Spleen (tissue), 11 donors: ENCODE results near the gene NR1I2. TPM values are rescaled to one million over a fixed set of nuclear protein-coding genes. Genes with fewer than 3 reads are reported as not detected.

Experiments used
- DNase-seq: peaks from one replicate; pipeline ENCODE4 v3.0.0-alpha.2; 2020
- H3K27ac ChIP-seq, 8 donors: fragments of 200-600 bp; sonication (generic) in 7 of 8; 1 replicate in 4 of 8; 2 replicates in 4 of 8; pipeline versions ENCODE4 v1.5.0 to v1.8.0; 2016 to 2021; ENCODE audit warnings: inconsistent platforms in 4 of 8, mild to moderate bottlenecking in 4 of 8, moderate library complexity in 1 of 8
- H3K27me3 ChIP-seq, 7 donors: fragments of 200-600 bp; sonication (generic) in 6 of 7; replicated peaks in 1 of 7; 1 replicate in 4 of 7; 2 replicates in 3 of 7; pipeline versions ENCODE4 v1.5.0 to v1.8.0; 2016 to 2021; ENCODE audit warnings: inconsistent platforms in 3 of 7, mild to moderate bottlenecking in 1 of 7
- H3K36me3 ChIP-seq, 6 donors: fragments of 200-600 bp; sonication (generic) in 5 of 6; 1 replicate in 4 of 6; 2 replicates in 2 of 6; pipeline versions ENCODE4 v1.5.0 to v1.8.0; 2016 to 2021; ENCODE audit warnings: inconsistent platforms in 2 of 6
- H3K4me1 ChIP-seq, 6 donors: fragments of 200-600 bp; sonication (generic) in 5 of 6; 1 replicate in 3 of 6; 2 replicates in 3 of 6; pipeline versions ENCODE4 v1.5.0 to v1.8.0; 2016 to 2021; ENCODE audit warnings: inconsistent platforms in 3 of 6
- H3K4me3 ChIP-seq, 8 donors: fragments of 200-600 bp; sonication (generic) in 7 of 8; 1 replicate in 4 of 8; 2 replicates in 4 of 8; pipeline versions ENCODE4 v1.5.0 to v1.8.0; 2016 to 2021; ENCODE audit warnings: inconsistent platforms in 4 of 8, mild to moderate bottlenecking in 4 of 8, moderate library complexity in 2 of 8
- H3K9me3 ChIP-seq, 8 donors: fragments of 200-600 bp; sonication (generic) in 7 of 8; 1 replicate in 4 of 8; 2 replicates in 4 of 8; pipeline versions ENCODE4 v1.5.0 to v1.8.0; 2016 to 2021; ENCODE audit warnings: inconsistent platforms in 4 of 8
- POLR2A ChIP-seq, 3 donors: fragments of 450-650 bp; IDR thresholded peaks; one replicate each; pipeline ENCODE4 v1.5.1; 2017; ENCODE audit warnings: antibody characterized with exemption in 3 of 3, mild to moderate bottlenecking in 1 of 3
- POLR2AphosphoS5 ChIP-seq, 3 donors: sonication (generic); formaldehyde crosslinking; IDR thresholded peaks; one replicate each; pipeline ENCODE4 v1.5.1; 2017; ENCODE audit warnings: antibody characterized with exemption in 3 of 3
- WGBS, 5 donors: extraction: QIAGEN DNeasy Blood & Tissue Kit in 3 of 5; methylation state at CpG; one replicate each; pipeline versions ENCODE4 v1.1.5 to v1.1.7; 2013 to 2018; 5-methylcytosine and 5-hydroxymethylcytosine counted together
- intact Hi-C: fragments of 100-400 bp; cut with DNase I; formaldehyde crosslinking; loops from one replicate; pipeline ENCODE4 v1.15.0; 2023; ENCODE audit warnings: low total_unique reads
- polyA plus RNA-seq, 3 donors: library from polyadenylated mRNA; stranded (reverse); fragments of 200-250 nt; gene quantifications; one replicate each; pipeline ENCODE4 v1.2.1, GENCODE V29; 2013
- total RNA-seq, 7 donors: library from RNA; depleted of rRNA in 3 of 7; stranded (reverse); fragments of >200 nt in 3 of 7; fragmentation: NEBNext Ultra II Directional in 4 of 7; extraction: Animal tissue kit (Norgen Biotek cat#: 25700) in 4 of 7; gene quantifications; one replicate each; pipeline versions ENCODE4 v1.1.0 to v1.2.1, GENCODE V29; 2016 to 2021
- TF ChIP-seq, protein P1 (sequence below), 11 experiments: fragments of 200-600 bp in 7 of 11; fragments of 450-650 bp in 4 of 11; sonication (generic) in 4 of 11; IDR thresholded peaks in 8 of 11; conservative IDR thresholded peaks in 3 of 11; 1 replicate in 7 of 11; 2 replicates in 4 of 11; pipeline versions ENCODE4 v1.4.0 to v1.8.0; 2016 to 2021; ENCODE audit warnings: antibody characterized with exemption in 11 of 11, inconsistent platforms in 4 of 11, mild to moderate bottlenecking in 1 of 11
- donor health status: healthy with polysubstance abuse.
- donor health status: DM: no; HTN: no; CAD: no; lungs with moderate emphysema.
- donor health status: DM: no; HTN: no; CAD: no.
- donor health status: Bipolar disorder and iron deficiency.
- donor health status: healthy.
- donor health status: DM: no; HTN: no; CAD: no.
- donor health status: DM: yes; HTN: yes; CAD: no.

Gene NR1I2
- total and polyA plus RNA-seq, 10 donors: 0.26 to 1.1 (median 0.55) TPM; not detected in 1

DNA sequence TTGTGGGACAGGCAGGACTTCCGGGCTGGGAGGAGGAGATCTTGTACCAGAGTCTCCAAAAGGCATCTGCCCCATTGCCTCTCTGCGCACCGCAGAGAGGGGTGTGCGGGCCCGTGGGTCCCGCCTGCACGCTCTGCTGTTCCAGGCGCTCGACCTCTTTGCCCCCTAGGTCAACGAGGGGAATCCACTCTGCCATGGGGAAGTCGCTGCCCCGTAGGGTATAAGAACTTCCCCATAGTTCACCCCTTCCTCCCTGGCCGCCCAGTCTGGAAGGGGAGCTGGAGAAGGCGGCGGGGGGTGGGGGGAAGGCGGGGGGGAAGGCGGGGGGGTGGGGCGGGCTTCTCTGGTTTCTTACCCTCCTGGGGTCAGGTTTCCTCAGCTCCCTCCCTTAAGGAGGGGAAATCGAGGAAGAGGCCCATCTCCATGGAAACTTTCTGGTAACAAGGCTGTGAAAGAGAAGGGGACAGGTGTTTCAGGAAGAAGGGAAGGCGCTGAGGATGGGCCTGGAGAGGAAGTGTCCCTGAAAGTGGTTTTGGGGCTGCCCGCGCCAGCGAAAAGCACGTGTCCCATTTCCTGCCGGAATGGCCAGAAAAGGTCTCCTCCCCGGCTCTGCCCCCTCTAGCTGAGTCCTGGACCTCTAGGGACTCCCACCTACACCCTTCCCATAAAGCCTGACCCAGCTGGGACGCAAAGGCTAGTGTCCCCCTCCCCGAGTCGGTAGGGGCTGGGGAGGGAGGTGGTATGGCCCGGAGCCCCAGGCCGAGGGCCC, 27.5 kb downstream of the NR1I2 start:
- Histone ChIP-seq H3K27ac (peak overlapping the region in 3 of 8 donors; percentile 40 to 52 (median 51)), H3K9me3 (no peaks in the 10 kb centered on the region), H3K27me3 (no peaks in the 10 kb centered on the region), H3K4me3 (peak overlapping the region; percentile 39 to 84 (median 52)), H3K4me1 (peaks cover 4 to 19% (median 14%) of the 10 kb centered on the region in 6 donors), H3K36me3 (no peaks in the 10 kb centered on the region)
- 25 to 38% (median 32%) methylated on average over 19 to 31 of the region's 31 CpGs for WGBS, 5 donors
- DNase-seq: no peak
- TF ChIP-seq, protein P1, sequence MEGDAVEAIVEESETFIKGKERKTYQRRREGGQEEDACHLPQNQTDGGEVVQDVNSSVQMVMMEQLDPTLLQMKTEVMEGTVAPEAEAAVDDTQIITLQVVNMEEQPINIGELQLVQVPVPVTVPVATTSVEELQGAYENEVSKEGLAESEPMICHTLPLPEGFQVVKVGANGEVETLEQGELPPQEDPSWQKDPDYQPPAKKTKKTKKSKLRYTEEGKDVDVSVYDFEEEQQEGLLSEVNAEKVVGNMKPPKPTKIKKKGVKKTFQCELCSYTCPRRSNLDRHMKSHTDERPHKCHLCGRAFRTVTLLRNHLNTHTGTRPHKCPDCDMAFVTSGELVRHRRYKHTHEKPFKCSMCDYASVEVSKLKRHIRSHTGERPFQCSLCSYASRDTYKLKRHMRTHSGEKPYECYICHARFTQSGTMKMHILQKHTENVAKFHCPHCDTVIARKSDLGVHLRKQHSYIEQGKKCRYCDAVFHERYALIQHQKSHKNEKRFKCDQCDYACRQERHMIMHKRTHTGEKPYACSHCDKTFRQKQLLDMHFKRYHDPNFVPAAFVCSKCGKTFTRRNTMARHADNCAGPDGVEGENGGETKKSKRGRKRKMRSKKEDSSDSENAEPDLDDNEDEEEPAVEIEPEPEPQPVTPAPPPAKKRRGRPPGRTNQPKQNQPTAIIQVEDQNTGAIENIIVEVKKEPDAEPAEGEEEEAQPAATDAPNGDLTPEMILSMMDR (IDR thresholded peaks at IDR 0.05 in 8 of 11, conservative IDR thresholded peaks at IDR 0.05 in 3 of 11): no peak
- no peak for TF ChIP-seq POLR2A (IDR thresholded peaks at IDR 0.05)
- no peak for TF ChIP-seq POLR2AphosphoS5 (IDR thresholded peaks at IDR 0.05)
- intact Hi-C loops: no loop called here

GRCh38 chr3:119810018-119810435, 28.1 kb downstream of the NR1I2 start:
- intact Hi-C loops: no loop called here

DNA sequence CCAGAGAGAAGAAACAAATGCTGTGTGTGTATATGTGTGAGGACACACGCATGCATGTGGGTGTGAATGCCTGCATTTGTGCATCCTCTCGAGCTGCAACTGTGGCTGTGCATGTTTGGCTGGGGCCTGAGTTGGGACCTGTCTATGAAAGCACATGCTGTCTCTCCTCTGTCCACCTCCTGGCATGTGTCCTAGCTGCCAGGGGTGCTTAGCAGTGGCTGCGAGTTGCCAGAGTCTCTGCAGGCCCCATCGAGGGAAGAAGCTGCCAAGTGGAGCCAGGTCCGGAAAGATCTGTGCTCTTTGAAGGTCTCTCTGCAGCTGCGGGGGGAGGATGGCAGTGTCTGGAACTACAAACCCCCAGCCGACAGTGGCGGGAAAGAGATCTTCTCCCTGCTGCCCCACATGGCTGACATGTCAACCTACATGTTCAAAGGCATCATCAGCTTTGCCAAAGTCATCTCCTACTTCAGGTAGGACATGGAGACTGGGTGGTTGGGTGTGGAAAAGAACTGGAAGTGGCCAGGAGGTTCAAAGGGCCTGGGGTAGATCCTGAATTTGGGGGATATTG, 30.7 kb downstream of the NR1I2 start:
- intact Hi-C loops: no loop called here

More at GRCh38 chr3:119810018-119810435, 28.1 kb downstream of the NR1I2 start:
- Histone ChIP-seq H3K9me3 (no peaks in the 10 kb centered on the region), H3K4me3 (peak overlapping the region; percentile 39 to 84 (median 52)), H3K27ac (peak overlapping the region in 3 of 8 donors; percentile 40 to 52 (median 51)), H3K36me3 (no peaks in the 10 kb centered on the region), H3K27me3 (peaks cover 0 to 5% (median 0%) of the 10 kb centered on the region in 7 donors), H3K4me1 (peaks cover 4 to 19% (median 14%) of the 10 kb centered on the region in 6 donors)
- TF ChIP-seq POLR2AphosphoS5 (IDR thresholded peaks at IDR 0.05): peak in 2 of 3 donors; percentile 64 to 75
- TF ChIP-seq POLR2A (IDR thresholded peaks at IDR 0.05): no peak
- TF ChIP-seq, protein P1 (IDR thresholded peaks at IDR 0.05 in 8 of 11, conservative IDR thresholded peaks at IDR 0.05 in 3 of 11): peak in 3 of 11 experiments; percentile 13 to 42 (median 40)
- 0 to 9% (median 1%) methylated on average over 28 to 33 of the region's 33 CpGs for WGBS, 5 donors
- peak; percentile 89 for DNase-seq

DNA sequence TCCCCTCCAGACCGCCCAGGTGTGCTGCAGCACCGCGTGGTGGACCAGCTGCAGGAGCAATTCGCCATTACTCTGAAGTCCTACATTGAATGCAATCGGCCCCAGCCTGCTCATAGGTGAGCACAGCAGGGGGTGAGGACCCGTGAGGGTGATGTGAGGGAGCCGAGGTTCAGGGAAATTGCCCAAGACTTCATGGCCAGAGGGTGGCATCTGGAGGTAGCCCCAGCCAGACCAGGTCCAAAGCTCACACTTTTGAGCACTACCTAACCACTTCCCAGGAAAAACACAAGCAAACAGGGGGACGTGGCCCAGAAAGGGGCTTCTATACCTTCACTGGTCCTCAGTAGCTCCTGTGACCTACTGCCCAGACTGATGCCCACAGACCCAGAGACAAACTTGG, 33.8 kb downstream of the NR1I2 start:
- 72 to 92% (median 89%) methylated on average over 8 of the region's 8 CpGs for WGBS, 5 donors
- no peak for TF ChIP-seq POLR2AphosphoS5 (IDR thresholded peaks at IDR 0.05)
- no peak for TF ChIP-seq POLR2A (IDR thresholded peaks at IDR 0.05)
- TF ChIP-seq, protein P1 (IDR thresholded peaks at IDR 0.05 in 8 of 11, conservative IDR thresholded peaks at IDR 0.05 in 3 of 11): no peak
- no peak for DNase-seq
- no peak overlapping the region for H3K27ac ChIP-seq
- intact Hi-C loops: no loop called here
- H3K36me3 ChIP-seq: no peaks in the 10 kb centered on the region
- no peaks in the 10 kb centered on the region for H3K9me3 ChIP-seq
- H3K4me3 ChIP-seq: no peak overlapping the region
- H3K4me1 ChIP-seq: peaks cover 0 to 2% (median under 1%) of the 10 kb centered on the region in 6 donors
- H3K27me3 ChIP-seq: peaks cover 0 to 9% (median 0%) of the 10 kb centered on the region in 7 donors

More for the DNA sequence above, 30.7 kb downstream of the NR1I2 start:
- 86 to 91% (median 87%) methylated on average over 8 of the region's 8 CpGs for WGBS, 5 donors
- Histone ChIP-seq H3K9me3 (no peaks in the 10 kb centered on the region), H3K36me3 (no peaks in the 10 kb centered on the region), H3K4me3 (no peak overlapping the region), H3K4me1 (peaks cover 4 to 19% (median 14%) of the 10 kb centered on the region in 6 donors), H3K27ac (no peak overlapping the region), H3K27me3 (peaks cover 0 to 9% (median 0%) of the 10 kb centered on the region in 7 donors)
- no peak for TF ChIP-seq POLR2AphosphoS5 (IDR thresholded peaks at IDR 0.05)
- no peak for DNase-seq
